NCI-H510A (cell line): ENCODE measurements around the gene HM13.
"Not testable (repeated sequence)": the region's sequence is repeated elsewhere in the genome, so short reads cannot be mapped to it uniquely, and the experiment has no call there.

Experiments used
- DNase-seq: peaks from one replicate; lab custom pipeline; 2025; lab: John Stamatoyannopoulos, UW

HM13 gene

GRCh38 chr20:31514154-31515071 is at the start of gene HM13:
Gene HM13, plus strand, starts transcription at chr20:31514442. Its CDS starts 110 bp downstream, at chr20:31514552.
- DNase-seq, result peak; percentile 91

- DNase-seq, result not testable (repeated sequence)
Measured at GRCh38 chr20:31470946-31471345, 43.3 kb upstream of the HM13 start.

GRCh38 chr20:31472395-31473330 is 41.6 kb upstream of the HM13 start:
- DNase-seq, result no peak

- no peak for DNase-seq
Measured at GRCh38 chr20:31473331-31474096, 40.7 kb upstream of the HM13 start.

GRCh38 chr20:31474097-31474436 is 40.2 kb upstream of the HM13 start:
- no peak for DNase-seq

GRCh38 chr20:31474758-31475427 is 39.3 kb upstream of the HM13 start, which contains the start of the genes DEFB124 and REM1:
Gene DEFB124, minus strand, starts transcription at chr20:31475127. Its CDS starts 2,114 bp downstream, at chr20:31473013.
Gene REM1, plus strand, starts transcription at chr20:31475288. Its CDS starts 1,158 bp downstream, at chr20:31476446.
- DNase-seq, result no peak

GRCh38 chr20:31475472-31476293 is 38.6 kb upstream of the HM13 start:
- DNase-seq, result no peak

GRCh38 chr20:31476294-31476585 is 38.0 kb upstream of the HM13 start:
- DNase-seq, result no peak

GRCh38 chr20:31476643-31477215 is 37.5 kb upstream of the HM13 start:
- no peak for DNase-seq

- DNase-seq, result no peak
Measured at GRCh38 chr20:31484001-31484400, 30.2 kb upstream of the HM13 start.

GRCh38 chr20:31485450-31486339 is 28.5 kb upstream of the HM13 start:
- no peak for DNase-seq

- DNase-seq, result no peak
Measured at GRCh38 chr20:31488115-31488514, 26.1 kb upstream of the HM13 start.

- DNase-seq, result no peak
Measured at GRCh38 chr20:31489152-31489551, 25.1 kb upstream of the HM13 start.

- no peak for DNase-seq
Measured at GRCh38 chr20:31490752-31491151, 23.5 kb upstream of the HM13 start.

- DNase-seq, result no peak
Measured at GRCh38 chr20:31494131-31494530, 20.1 kb upstream of the HM13 start.

- no peak for DNase-seq
Measured at GRCh38 chr20:31496761-31497295, 17.4 kb upstream of the HM13 start.

- DNase-seq, result no peak
Measured at GRCh38 chr20:31497838-31498540, 16.3 kb upstream of the HM13 start.

GRCh38 chr20:31500527-31500926 is 13.7 kb upstream of the HM13 start:
- DNase-seq, result no peak
